ENCODE data around the gene BCAS3.

Gene BCAS3

DNA sequence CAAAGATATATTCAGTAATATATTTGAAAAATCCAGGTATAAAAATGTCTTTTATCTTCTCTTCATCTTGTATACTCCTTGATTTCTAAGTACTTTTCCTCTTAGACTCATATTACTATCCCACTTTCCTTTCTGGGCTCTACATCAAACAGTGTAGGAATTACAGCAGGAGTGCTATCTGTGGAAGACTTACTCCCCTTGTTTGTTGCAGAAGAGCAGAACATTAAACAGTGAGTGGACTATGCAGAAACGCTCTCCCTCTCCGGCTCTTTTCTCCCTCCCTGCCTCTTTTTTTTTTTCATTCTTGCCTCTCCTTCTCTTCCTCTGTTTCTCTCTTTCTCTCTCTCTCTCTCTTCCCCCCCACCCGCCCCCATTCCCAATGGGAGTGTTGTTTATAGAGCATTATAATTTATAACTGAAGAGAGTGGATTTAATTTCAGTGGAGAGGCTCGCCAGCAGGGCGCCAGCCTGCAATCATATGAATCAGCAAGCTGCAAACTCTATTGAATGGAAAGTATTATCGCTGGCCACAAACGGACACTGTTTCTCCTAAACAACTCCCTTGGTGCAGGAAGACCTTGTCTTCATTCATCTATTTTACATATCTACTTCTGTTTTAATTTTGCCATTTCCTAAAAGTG is 479.7 kb downstream of the BCAS3 start:
- no peaks in the 10 kb centered on the region for H3K36me3 ChIP-seq (replicated peaks; ENCODE audit: low read depth, low read length)
- H3K4me2 ChIP-seq (ENCODE audit: low read length), result peak overlapping the region; percentile 15; the same call in 1 of the 2 replicates
- no peaks in the 10 kb centered on the region for H3K79me2 ChIP-seq (ENCODE audit: low read length)
- H3K9ac ChIP-seq (ENCODE audit: low read length), result no peak overlapping the region
- no peaks in the 10 kb centered on the region for H4K20me1 ChIP-seq (ENCODE audit: insufficient read depth, low read length)
- no peak overlapping the region for H3K27ac ChIP-seq (ENCODE audit: low read length)
- H2AFZ ChIP-seq (ENCODE audit: low read depth, low read length), result no peak overlapping the region
- H3K27me3 ChIP-seq (ENCODE audit: low read depth, low read length), result 0 out of 2 replicates have a peak, but pooled peaks cover 7% of the 10 kb centered on the region
- TF ChIP-seq EZH2phosphoT487 (IDR thresholded peaks at IDR 0.05; ENCODE audit: low read depth) (no peak), CTCF (IDR thresholded peaks at IDR 0.05; ENCODE audit: low read depth, low read length) (no peak)
- no peaks in the 10 kb centered on the region for H3K9me3 ChIP-seq (ENCODE audit: insufficient read depth, low read length)
- peaks cover 20% of the 10 kb centered on the region for H3K4me1 ChIP-seq (ENCODE audit: low read length)
- H3K4me3 ChIP-seq (ENCODE audit: low read length), result no peak overlapping the region

- Histone ChIP-seq H3K79me2 (ENCODE audit: low read length) (no peaks in the 10 kb centered on the region), H4K20me1 (ENCODE audit: insufficient read depth, low read length) (no peaks in the 10 kb centered on the region), H3K9ac (ENCODE audit: low read length) (no peak overlapping the region), H3K4me2 (ENCODE audit: low read length) (no peak overlapping the region), H3K36me3 (replicated peaks; ENCODE audit: low read depth, low read length) (no peaks in the 10 kb centered on the region), H3K27me3 (ENCODE audit: low read depth, low read length) (0 out of 2 replicates have a peak, but pooled peaks cover 7% of the 10 kb centered on the region), H3K4me1 (ENCODE audit: low read length) (peaks cover 20% of the 10 kb centered on the region), H3K9me3 (ENCODE audit: insufficient read depth, low read length) (no peaks in the 10 kb centered on the region), H2AFZ (ENCODE audit: low read depth, low read length) (no peak overlapping the region), H3K27ac (ENCODE audit: low read length) (no peak overlapping the region), H3K4me3 (ENCODE audit: low read length) (no peak overlapping the region)
- TF ChIP-seq EZH2phosphoT487 (IDR thresholded peaks at IDR 0.05; ENCODE audit: low read depth), result no peak
- TF ChIP-seq CTCF (IDR thresholded peaks at IDR 0.05; ENCODE audit: low read depth, low read length), result no peak
These were observed 480.7 kb downstream of the BCAS3 start for GRCh38 chr17:61158376-61158775.

DNA sequence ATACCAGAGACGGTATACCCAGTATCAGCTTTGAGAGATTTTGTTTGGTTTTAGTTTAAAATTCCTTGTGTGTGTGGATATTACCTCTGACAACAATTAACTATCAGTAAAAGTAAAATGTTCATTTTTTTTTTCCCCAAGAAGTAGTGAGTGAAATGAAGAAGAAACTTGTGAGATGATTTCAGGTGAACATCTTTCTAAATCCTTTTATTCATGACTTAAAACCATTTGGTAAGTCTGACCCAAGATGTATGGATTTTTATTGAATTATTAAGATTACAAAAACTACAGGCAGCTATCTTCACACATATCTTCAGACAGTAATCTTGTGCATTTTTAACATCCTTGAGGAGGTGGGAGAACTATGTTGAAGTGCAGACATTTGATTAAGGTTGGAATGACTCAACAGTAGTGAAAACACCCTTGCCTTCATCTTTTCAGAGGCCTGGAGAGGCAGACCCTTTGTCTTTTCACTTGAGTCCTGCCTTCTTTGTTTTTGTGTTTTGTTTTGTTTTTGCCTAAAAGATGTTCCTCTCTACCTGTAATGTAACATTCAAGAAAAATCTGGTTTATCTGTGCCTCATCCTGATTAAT is 481.7 kb downstream of the BCAS3 start:
- no peak overlapping the region for H3K4me3 ChIP-seq (ENCODE audit: low read length)
- H3K27me3 ChIP-seq (ENCODE audit: low read depth, low read length), result 0 out of 2 replicates have a peak, but pooled peaks cover 4% of the 10 kb centered on the region
- 0 out of 2 replicates have a peak overlapping the region, but pooled peaks have one; percentile 4 for H3K4me2 ChIP-seq (ENCODE audit: low read length)
- H3K79me2 ChIP-seq (ENCODE audit: low read length), result no peaks in the 10 kb centered on the region
- H3K9me3 ChIP-seq (ENCODE audit: insufficient read depth, low read length), result no peaks in the 10 kb centered on the region
- H4K20me1 ChIP-seq (ENCODE audit: insufficient read depth, low read length), result no peaks in the 10 kb centered on the region
- H3K9ac ChIP-seq (ENCODE audit: low read length), result no peak overlapping the region
- no peaks in the 10 kb centered on the region for H3K36me3 ChIP-seq (replicated peaks; ENCODE audit: low read depth, low read length)
- TF ChIP-seq EZH2phosphoT487 (IDR thresholded peaks at IDR 0.05; ENCODE audit: low read depth), result no peak
- no peak overlapping the region for H3K27ac ChIP-seq (ENCODE audit: low read length)
- H2AFZ ChIP-seq (ENCODE audit: low read depth, low read length), result no peak overlapping the region
- peaks cover 20% of the 10 kb centered on the region for H3K4me1 ChIP-seq (ENCODE audit: low read length)

GRCh38 chr17:61160204-61160603 is 482.6 kb downstream of the BCAS3 start:
- no peak overlapping the region for H2AFZ ChIP-seq (ENCODE audit: low read depth, low read length)
- H3K4me3 ChIP-seq (ENCODE audit: low read length), result no peak overlapping the region
- no peaks in the 10 kb centered on the region for H3K36me3 ChIP-seq (replicated peaks; ENCODE audit: low read depth, low read length)
- H3K27ac ChIP-seq (ENCODE audit: low read length), result no peak overlapping the region
- H4K20me1 ChIP-seq (ENCODE audit: insufficient read depth, low read length), result no peaks in the 10 kb centered on the region
- peaks cover 20% of the 10 kb centered on the region for H3K4me1 ChIP-seq (ENCODE audit: low read length)
- no peak for TF ChIP-seq CTCF (IDR thresholded peaks at IDR 0.05; ENCODE audit: low read depth, low read length)
- TF ChIP-seq EZH2phosphoT487 (IDR thresholded peaks at IDR 0.05; ENCODE audit: low read depth), result no peak
- H3K9me3 ChIP-seq (ENCODE audit: insufficient read depth, low read length), result no peaks in the 10 kb centered on the region
- H3K79me2 ChIP-seq (ENCODE audit: low read length), result no peaks in the 10 kb centered on the region
- no peak overlapping the region for H3K9ac ChIP-seq (ENCODE audit: low read length)
- 0 out of 2 replicates have a peak, but pooled peaks cover 4% of the 10 kb centered on the region for H3K27me3 ChIP-seq (ENCODE audit: low read depth, low read length)
- no peak overlapping the region for H3K4me2 ChIP-seq (ENCODE audit: low read length)

All from OCI-LY3 (cell line).